SK-N-SH (cell line): ENCODE measurements around the gene IL18BP. TPM values are rescaled to one million over a fixed set of nuclear protein-coding genes. Genes with fewer than 3 reads are reported as not detected.

Experiments
- CTCF ChIA-PET: fragments of 300-600, 350-600 bp; formaldehyde crosslinking; extraction: SDS; loops from one replicate; lab custom pipeline; 2021; lab: Yijun Ruan, JAX
- POLR2A ChIA-PET: fragments of 350-600 bp; sonication (Branson Sonifier 250); formaldehyde crosslinking; extraction: SDS; loops from one replicate; lab custom pipeline; 2020; ENCODE audit warnings: antibody characterized with exemption, inconsistent platforms; lab: Yijun Ruan, JAX
- DNase-seq: peaks from one replicate; pipeline ENCODE4 v3.0.0; 2012
- H2AFZ ChIP-seq: fragments of 200-600 bp; sonication (generic); 2 replicates; pipeline ENCODE4 v1.8.1; 2016; ENCODE audit warnings: antibody characterized with exemption, mild to moderate bottlenecking, low read depth
- H3F3A ChIP-seq: fragments of 200-600 bp; sonication (generic); replicated peaks from 2 replicates; pipeline ENCODE3; 2016; ENCODE audit warnings: antibody characterized with exemption, mild to moderate bottlenecking; ENCODE audit not compliant: insufficient read depth
- H3K27ac ChIP-seq, 2 experiments: fragments of 200-500 bp in 1 of 2; fragments of 200-600 bp in 1 of 2; sonication (Bioruptor generic) in 1 of 2; sonication (generic), shearing (Covaris generic) in 1 of 2; 2 replicates each; pipeline versions ENCODE4 v1.5.1 to v1.6.1; 2014 to 2016; ENCODE audit warnings: low read depth in 2 of 2, inconsistent platforms in 1 of 2, low read length in 1 of 2, mild to moderate bottlenecking in 1 of 2, mixed read lengths in 1 of 2
- H3K27me3 ChIP-seq: fragments of 200-600 bp; sonication (generic), shearing (Covaris generic); 2 replicates; pipeline ENCODE4 v1.6.1; 2016; ENCODE audit warnings: mixed run types; ENCODE audit not compliant: insufficient read depth
- H3K36me3 ChIP-seq, 2 experiments: fragments of 200-500 bp in 1 of 2; fragments of 200-600 bp in 1 of 2; sonication (Bioruptor generic) in 1 of 2; sonication (generic) in 1 of 2; replicated peaks in 1 of 2; 2 replicates each; pipeline versions ENCODE3 to v1.5.1; 2014 to 2016; ENCODE audit warnings: low read length in 1 of 2, mild to moderate bottlenecking in 1 of 2; ENCODE audit not compliant: insufficient read depth in 2 of 2, control insufficient read depth in 1 of 2
- H3K4me1 ChIP-seq, 2 experiments: fragments of 200-500 bp in 1 of 2; fragments of 200-600 bp in 1 of 2; sonication (Bioruptor generic) in 1 of 2; sonication (generic), shearing (Covaris generic) in 1 of 2; 2 replicates each; pipeline versions ENCODE4 v1.5.1 to v1.6.1; 2014 to 2016; ENCODE audit warnings: low read depth in 1 of 2, low read length in 1 of 2, mixed run types in 1 of 2; ENCODE audit not compliant: insufficient read depth in 2 of 2, control insufficient read depth in 1 of 2
- H3K4me2 ChIP-seq: fragments of 200-600 bp; sonication (generic), shearing (Covaris generic); 2 replicates; pipeline ENCODE4 v1.6.1; 2017; ENCODE audit warnings: mixed run types
- H3K4me3 ChIP-seq, 2 experiments: fragments of 200-500 bp in 1 of 2; fragments of 200-600 bp in 1 of 2; sonication (Bioruptor generic) in 1 of 2; sonication (generic), shearing (Covaris generic) in 1 of 2; 2 replicates each; pipeline versions ENCODE4 v1.5.1 to v1.8.1; 2014 to 2016; ENCODE audit warnings: low read depth in 2 of 2, inconsistent platforms in 1 of 2, low read length in 1 of 2, mild to moderate bottlenecking in 1 of 2, mixed read lengths in 1 of 2, moderate library complexity in 1 of 2
- H3K79me2 ChIP-seq: fragments of 200-600 bp; sonication (generic); 2 replicates; pipeline ENCODE4 v1.8.1; 2017; ENCODE audit warnings: mild to moderate bottlenecking; ENCODE audit not compliant: insufficient read depth
- H3K9ac ChIP-seq: fragments of 200-600 bp; sonication (generic); 2 replicates; pipeline ENCODE4 v1.6.1; 2017; ENCODE audit warnings: mixed run types
- H3K9me2 ChIP-seq: fragments of 200-600 bp; sonication (generic); 2 replicates; pipeline ENCODE4 v1.6.1; 2017; ENCODE audit warnings: mixed run types
- H3K9me3 ChIP-seq: fragments of 200-600 bp; sonication (generic); 2 replicates; pipeline ENCODE4 v1.6.1; 2017; ENCODE audit warnings: mixed run types, mild to moderate bottlenecking, moderate library complexity
- H4K20me1 ChIP-seq: fragments of 200-600 bp; sonication (generic); 2 replicates; pipeline ENCODE4 v1.6.1; 2017; ENCODE audit warnings: mild to moderate bottlenecking, mixed run types; ENCODE audit not compliant: insufficient read depth
- CHD2 ChIP-seq: fragments of 150-350 bp; IDR thresholded peaks from 2 replicates; pipeline ENCODE4 v1.6.1; 2018; ENCODE audit warnings: low read length; ENCODE audit not compliant: partially characterized antibody
- CTCF ChIP-seq: fragments of 200-600 bp; sonication (generic); IDR thresholded peaks from 2 replicates; pipeline ENCODE4 v1.6.1; 2017; ENCODE audit warnings: antibody characterized with exemption, mild to moderate bottlenecking, moderate library complexity
- FOSL2 ChIP-seq: IDR thresholded peaks from 2 replicates; pipeline ENCODE4 v1.4.0; 2012; ENCODE audit warnings: low read depth, mild to moderate bottlenecking, moderate library complexity, borderline replicate concordance
- FOXJ3 ChIP-seq: sonication (generic); formaldehyde crosslinking; IDR thresholded peaks from 2 replicates; pipeline ENCODE4 v1.5.1; 2020; ENCODE audit warnings: mild to moderate bottlenecking, missing genetic modification reagents
- FOXM1 ChIP-seq: IDR thresholded peaks from 2 replicates; pipeline ENCODE4 v1.4.0; 2012; ENCODE audit warnings: low read depth, mild to moderate bottlenecking
- JUND ChIP-seq: IDR thresholded peaks from 2 replicates; pipeline ENCODE4 v1.4.0; 2012
- NFIC ChIP-seq: IDR thresholded peaks from 2 replicates; pipeline ENCODE4 v1.4.0; 2012; ENCODE audit warnings: borderline replicate concordance
- NRF1 ChIP-seq: IDR thresholded peaks from 2 replicates; pipeline ENCODE4 v1.6.1; 2012; ENCODE audit warnings: low read depth, mild to moderate bottlenecking, low read length
- PBX3 ChIP-seq: IDR thresholded peaks from 2 replicates; pipeline ENCODE4; 2012
- RCOR1 ChIP-seq: fragments of 150-350 bp; IDR thresholded peaks from 2 replicates; pipeline ENCODE4 v1.6.1; 2017; ENCODE audit warnings: antibody characterized with exemption, low read length
- REST ChIP-seq: IDR thresholded peaks from 2 replicates; pipeline ENCODE4 v1.6.1; 2012; ENCODE audit warnings: mild to moderate bottlenecking, low read depth, low read length, moderate library complexity
- RFX5 ChIP-seq: IDR thresholded peaks from 2 replicates; pipeline ENCODE4 v1.6.1; 2012; ENCODE audit warnings: mild to moderate bottlenecking, improper control_type of control experiment, low read length
- SIN3A ChIP-seq: IDR thresholded peaks from 2 replicates; pipeline ENCODE4 v1.6.1; 2012; ENCODE audit warnings: low read depth, mild to moderate bottlenecking, low read length, moderate library complexity, borderline replicate concordance
- SMC3 ChIP-seq: IDR thresholded peaks from 2 replicates; pipeline ENCODE4 v1.6.1; 2012; ENCODE audit warnings: low read depth, low read length, improper control_type of control experiment
- TCF12 ChIP-seq: IDR thresholded peaks from 2 replicates; pipeline ENCODE4 v1.4.0; 2012
- USF2 ChIP-seq: fragments of 150-350 bp; IDR thresholded peaks from 2 replicates; pipeline ENCODE4 v1.6.1; 2017; ENCODE audit warnings: antibody characterized with exemption, low read length, low read depth, borderline replicate concordance
- YY1 ChIP-seq: IDR thresholded peaks from 2 replicates; pipeline ENCODE4 v1.4.0; 2012; ENCODE audit warnings: low read depth, mild to moderate bottlenecking
- ZBTB33 ChIP-seq: IDR thresholded peaks from 2 replicates; pipeline ENCODE4 v1.4.0; 2012; ENCODE audit warnings: low read depth, borderline replicate concordance
- WGBS: methylation state at CpG from one replicate; pipeline ENCODE4 v1.1.6; 2017; ENCODE audit warnings: low lambda C conversion rate; 5-methylcytosine and 5-hydroxymethylcytosine counted together
- polyA plus RNA-seq, 3 experiments: library from polyadenylated mRNA; depleted of rRNA; stranded (reverse); fragments of >200 nt; gene quantifications; 2 replicates each; pipeline ENCODE4 v1.2.3, GENCODE V29; 2012

The IL18BP gene
- polyA plus RNA-seq, 1 of the 3 experiments (the other 2 are of a cell fraction): 5.0 TPM

GRCh38 chr11:71949034-71949433 is 49.7 kb upstream of the IL18BP start (continued):
- TF ChIP-seq SMC3 (no peak), RCOR1 (no peak), FOSL2 (no peak)
- TF ChIP-seq, all 33 proteins: peak for 0

- no peaks in the 10 kb centered on the region for H3K9me2 ChIP-seq
- H3K4me1 ChIP-seq: peaks cover 0 to 7% of the 10 kb centered on the region in 2 experiments; a peak in 2 of 4 replicates
- no peak overlapping the region for H3K4me2 ChIP-seq
- no peak overlapping the region for H3K4me3 ChIP-seq
- no peak overlapping the region for H3K9ac ChIP-seq
- ChIA-PET POLR2A (no interaction called here), CTCF (interaction anchor here (0.6 to 1.4 kb wide), 3 partner anchors 140 to 480 kb away, joined by 3 to 4 read pairs (median 4); no protein-coding TSS in a partner anchor)
- H3K27me3 ChIP-seq: no peaks in the 10 kb centered on the region
- no peaks in the 10 kb centered on the region for H3K9me3 ChIP-seq
- no peak overlapping the region for H3K27ac ChIP-seq
- no peaks in the 10 kb centered on the region for H4K20me1 ChIP-seq
- TF ChIP-seq FOXJ3 (CRISPR knock-in tag) (no peak), YY1 (no peak), REST (no peak), ZBTB33 (no peak), RFX5 (no peak), NFIC (no peak), JUND (no peak), TCF12 (no peak), USF2 (no peak), NRF1 (no peak), PBX3 (no peak), CHD2 (no peak), SIN3A (no peak), RCOR1 (no peak), FOSL2 (no peak), SMC3 (no peak), FOXM1 (no peak), CTCF (no peak)
- peaks cover 98% of the 10 kb centered on the region for H3K79me2 ChIP-seq
- peaks cover 5% of the 10 kb centered on the region for H3F3A ChIP-seq
- 97% methylated on average over 4 of the region's 4 CpGs for WGBS
- no peak for DNase-seq
- no peak overlapping the region for H2AFZ ChIP-seq
- no peaks in the 10 kb centered on the region for H3K36me3 ChIP-seq
Measured at GRCh38 chr11:71951741-71952310, 46.9 kb upstream of the IL18BP start.
